GM21717 (cell line): ENCODE data around the gene CMTM2.
"Not testable (repeated sequence)": the region's sequence is repeated elsewhere in the genome, so short reads cannot be mapped to it uniquely, and the experiment has no call there.

Source experiments
- ATAC-seq: cut with Tn5 transposase; IDR thresholded peaks from one replicate; pipeline ENCODE4 v1.9.1; 2021; ENCODE audit warnings: mild to moderate bottlenecking, moderate library complexity; ENCODE audit not compliant: unreplicated experiment

The CMTM2 gene

GRCh38 chr16:66581246-66581952 lies 2.1 kb downstream of the CMTM2 start:
- no peak for ATAC-seq

- no peak for ATAC-seq
These were observed 6.4 kb downstream of the CMTM2 start for GRCh38 chr16:66585481-66586239.

GRCh38 chr16:66587881-66588600 lies 8.8 kb downstream of the CMTM2 start:
- no peak for ATAC-seq

GRCh38 chr16:66588981-66589713 lies 9.9 kb downstream of the CMTM2 start:
- no peak for ATAC-seq

GRCh38 chr16:66590322-66590721 lies 11.1 kb downstream of the CMTM2 start:
- ATAC-seq: no peak

GRCh38 chr16:66591018-66591417 lies 11.8 kb downstream of the CMTM2 start:
- ATAC-seq: no peak

GRCh38 chr16:66592241-66592640 lies 13.0 kb downstream of the CMTM2 start:
- no peak for ATAC-seq

GRCh38 chr16:66592814-66593213 lies 13.6 kb downstream of the CMTM2 start:
- no peak for ATAC-seq

- ATAC-seq: no peak
These were observed 15.5 kb downstream of the CMTM2 start for GRCh38 chr16:66594739-66595138.

- not testable (repeated sequence) for ATAC-seq
These were observed 17.3 kb downstream of the CMTM2 start for GRCh38 chr16:66596559-66596958.

GRCh38 chr16:66596986-66597848 lies 18.0 kb downstream of the CMTM2 start:
- no peak for ATAC-seq

- ATAC-seq: no peak
These were observed 18.8 kb downstream of the CMTM2 start for GRCh38 chr16:66598111-66598510.

- ATAC-seq: no peak
These were observed 20.5 kb downstream of the CMTM2 start for GRCh38 chr16:66599726-66600125.

- ATAC-seq: no peak
These were observed 21.2 kb downstream of the CMTM2 start for GRCh38 chr16:66600477-66600876.

- ATAC-seq: no peak
These were observed 22.2 kb downstream of the CMTM2 start for GRCh38 chr16:66601471-66601870.

- no peak for ATAC-seq
These were observed 24.5 kb downstream of the CMTM2 start for GRCh38 chr16:66603537-66604375.

GRCh38 chr16:66604376-66605176 lies 25.3 kb downstream of the CMTM2 start, which contains the start of gene CMTM3:
CMTM3 (plus strand) TSS chr16:66604704; CDS start chr16:66604806, 102 bp downstream.
- peak; percentile 56 for ATAC-seq
